HG03354 (cell line): ENCODE data around the gene RGS11.
"Not testable (repeated sequence)": the region's sequence is repeated elsewhere in the genome, so short reads cannot be mapped to it uniquely, and the experiment has no call there.

Experiments
- ATAC-seq: cut with Tn5 transposase; IDR thresholded peaks from one replicate; pipeline ENCODE4 v1.9.1; 2021; ENCODE audit warnings: mild to moderate bottlenecking; ENCODE audit not compliant: unreplicated experiment, poor library complexity, severe bottlenecking

RGS11 gene

DNA sequence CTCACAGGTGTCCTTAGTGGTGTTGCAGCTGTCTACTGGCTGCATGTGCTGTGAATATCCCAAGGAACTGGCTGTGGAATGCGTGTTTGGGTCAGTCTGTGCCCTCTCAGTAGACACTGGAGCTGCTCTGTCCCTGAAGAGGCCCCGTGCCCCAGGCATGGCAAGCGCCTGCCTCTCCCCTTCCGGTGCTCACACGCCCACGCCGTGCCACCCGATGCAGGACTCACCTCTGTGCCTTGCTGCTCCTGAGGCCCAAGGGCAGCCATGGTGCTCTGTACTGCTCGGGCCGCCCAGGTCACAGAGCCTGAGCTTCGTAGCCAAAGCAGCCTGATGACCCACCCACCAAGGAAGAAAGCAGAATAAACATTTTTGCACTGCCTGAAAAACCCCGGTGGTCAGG is 10.0 kb downstream of the RGS11 start:
- ATAC-seq: no peak

DNA sequence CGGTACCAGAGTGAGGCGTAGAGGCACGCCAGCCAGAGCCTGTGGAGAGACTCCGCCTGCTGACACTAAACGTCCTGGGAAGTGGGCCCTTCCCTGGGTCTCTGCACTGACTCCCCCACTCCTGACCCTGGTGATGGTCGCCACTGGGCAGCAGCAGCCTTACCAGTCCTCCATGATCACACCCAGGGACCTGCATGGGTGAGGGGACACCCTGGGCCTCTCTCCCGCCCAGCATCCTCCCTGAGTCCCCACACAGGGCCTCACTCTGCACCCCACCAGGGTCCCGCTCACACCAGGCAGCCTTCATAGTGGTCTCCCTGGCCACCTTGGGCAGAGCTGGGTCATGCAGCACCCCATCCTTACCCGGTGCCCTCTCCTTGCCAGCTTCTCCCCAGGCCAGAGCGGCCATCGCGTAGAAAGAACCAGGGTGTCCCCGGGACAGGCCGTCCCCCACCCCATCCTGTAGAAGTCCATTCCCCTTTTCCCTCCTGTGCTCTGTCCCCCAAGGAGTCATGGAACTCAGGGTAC is 10.7 kb downstream of the RGS11 start:
- ATAC-seq: no peak

- no peak for ATAC-seq
These were observed 11.2 kb downstream of the RGS11 start for GRCh38 chr16:264440-264951.

DNA sequence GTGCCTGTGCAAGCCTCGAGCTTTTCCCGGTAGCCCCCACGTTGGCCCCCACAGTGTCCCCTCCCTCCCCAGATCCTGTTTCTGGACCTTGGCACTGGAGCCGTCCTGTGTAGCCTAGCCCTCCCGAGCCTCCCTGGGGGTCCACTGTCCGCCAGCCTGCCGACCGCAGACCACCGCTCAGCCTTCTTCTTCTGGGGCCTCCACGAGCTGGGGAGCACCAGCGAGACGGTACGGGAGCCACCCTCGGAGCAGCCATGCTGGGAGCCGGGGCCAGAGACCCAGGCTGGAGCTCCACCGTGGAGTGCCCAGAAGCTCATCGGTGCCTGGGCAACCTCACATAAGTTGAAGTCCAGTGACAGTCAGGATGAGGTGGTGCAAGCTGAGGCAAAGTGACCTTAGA is 11.8 kb downstream of the RGS11 start:
- no peak for ATAC-seq

- no peak for ATAC-seq
These were observed 12.5 kb downstream of the RGS11 start for GRCh38 chr16:263182-263774.

DNA sequence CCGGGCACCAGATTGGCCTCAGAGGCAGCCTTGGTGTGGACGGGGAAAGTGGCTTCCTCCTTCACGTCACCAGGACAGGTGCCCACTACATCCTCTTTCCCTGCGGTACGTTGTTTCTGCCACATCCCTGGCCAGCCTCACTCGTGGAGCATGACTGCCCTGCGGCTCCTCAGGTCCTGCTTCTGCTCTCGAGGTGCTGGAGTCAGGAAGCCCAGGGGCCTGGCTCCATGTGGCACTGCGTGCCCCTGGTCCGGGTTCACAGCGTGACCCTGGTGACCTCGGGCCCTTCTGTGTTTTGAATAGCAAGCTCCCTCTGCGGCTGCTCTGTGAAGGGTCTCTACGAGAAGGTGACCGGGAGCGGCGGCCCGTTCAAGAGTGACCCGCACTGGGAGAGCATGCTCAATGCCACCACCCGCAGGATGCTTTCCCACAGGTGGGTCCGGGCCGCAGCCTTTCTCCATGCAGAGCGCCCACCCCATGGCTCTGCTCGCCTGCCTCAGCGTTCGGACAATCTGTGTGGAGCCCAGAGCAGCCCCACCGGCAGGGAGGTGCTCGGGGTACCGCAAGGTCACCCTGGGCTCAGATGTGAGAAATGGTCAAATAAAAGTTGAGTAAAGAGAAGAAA is 13.5 kb downstream of the RGS11 start:
- no peak for ATAC-seq

DNA sequence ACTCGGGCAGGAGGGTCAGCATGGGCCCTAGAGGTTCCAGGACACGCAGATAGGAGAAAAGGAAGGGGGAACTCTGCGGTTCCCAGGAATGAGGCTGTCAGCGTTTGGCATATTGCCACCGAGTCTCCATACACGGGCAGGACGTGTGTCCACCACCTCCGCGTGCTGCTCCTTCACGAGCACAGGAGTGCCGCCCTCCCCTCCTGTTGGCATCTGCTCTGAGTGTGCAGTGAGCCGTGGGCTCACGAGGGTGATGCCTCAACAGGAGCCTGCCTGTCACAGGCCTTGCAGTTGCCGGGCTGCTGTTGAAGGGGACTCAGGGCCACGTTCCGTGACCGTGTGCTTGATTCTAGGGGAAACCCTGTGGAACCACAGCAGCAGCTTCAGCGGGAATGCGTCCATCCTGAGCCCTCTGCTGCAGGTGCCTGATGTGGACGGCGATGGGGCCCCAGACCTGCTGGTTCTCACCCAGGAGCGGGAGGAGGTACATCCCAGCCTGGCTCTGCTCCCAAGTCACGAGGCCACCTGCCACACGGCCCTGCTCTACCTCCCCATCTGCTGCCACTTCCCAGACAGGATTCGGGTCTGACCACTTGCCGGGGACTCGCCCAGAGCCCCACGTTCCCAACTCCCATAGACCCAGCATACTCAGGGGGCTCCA is 14.6 kb downstream of the RGS11 start:
- no peak for ATAC-seq

DNA sequence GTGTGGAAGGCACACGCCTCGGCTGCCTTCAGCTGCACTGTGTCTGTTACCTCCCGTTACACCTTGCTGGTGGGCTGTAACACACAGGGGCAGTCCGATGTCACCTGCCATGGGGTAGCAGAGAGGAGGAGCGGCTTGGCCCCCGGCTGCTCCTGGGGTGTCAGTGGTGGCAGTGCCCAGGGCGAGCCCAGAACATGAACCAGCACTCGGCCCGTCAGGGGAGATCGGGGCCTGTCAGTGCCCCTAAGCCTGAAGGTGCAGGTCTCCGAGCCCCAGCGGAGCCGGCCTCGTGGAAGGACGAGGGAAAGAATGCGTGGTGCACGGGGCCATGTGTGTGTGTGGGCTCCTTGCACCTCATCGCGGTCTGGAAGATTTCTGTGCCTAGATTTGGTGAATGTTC is 15.4 kb downstream of the RGS11 start:
- no peak for ATAC-seq

DNA sequence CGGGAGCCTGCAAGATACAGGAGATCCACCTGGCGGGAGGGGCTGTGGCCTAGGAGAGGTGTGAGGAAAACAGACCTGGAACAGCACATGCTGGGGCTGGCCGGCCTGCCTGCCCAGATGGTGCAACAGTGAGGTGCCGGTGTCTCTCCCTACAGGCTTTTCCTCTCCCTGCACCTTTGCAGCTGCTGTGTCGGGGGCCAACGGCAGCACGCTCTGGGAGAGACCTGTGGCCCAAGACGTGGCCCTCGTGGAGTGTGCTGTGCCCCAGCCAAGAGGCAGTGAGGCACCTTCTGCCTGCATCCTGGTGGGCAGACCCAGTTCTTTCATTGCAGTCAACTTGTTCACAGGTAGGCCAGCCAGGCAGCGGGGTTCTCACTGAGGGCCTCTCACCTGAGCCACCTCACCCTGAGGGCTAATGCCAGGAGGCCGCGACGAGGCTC is 15.9 kb downstream of the RGS11 start:
- ATAC-seq: no peak

- ATAC-seq: no peak
These were observed 16.5 kb downstream of the RGS11 start for GRCh38 chr16:259226-259625.

- ATAC-seq: not testable (repeated sequence)
These were observed 17.7 kb downstream of the RGS11 start for GRCh38 chr16:258091-258490.

GRCh38 chr16:255183-255582 is 20.6 kb downstream of the RGS11 start:
- no peak for ATAC-seq

DNA sequence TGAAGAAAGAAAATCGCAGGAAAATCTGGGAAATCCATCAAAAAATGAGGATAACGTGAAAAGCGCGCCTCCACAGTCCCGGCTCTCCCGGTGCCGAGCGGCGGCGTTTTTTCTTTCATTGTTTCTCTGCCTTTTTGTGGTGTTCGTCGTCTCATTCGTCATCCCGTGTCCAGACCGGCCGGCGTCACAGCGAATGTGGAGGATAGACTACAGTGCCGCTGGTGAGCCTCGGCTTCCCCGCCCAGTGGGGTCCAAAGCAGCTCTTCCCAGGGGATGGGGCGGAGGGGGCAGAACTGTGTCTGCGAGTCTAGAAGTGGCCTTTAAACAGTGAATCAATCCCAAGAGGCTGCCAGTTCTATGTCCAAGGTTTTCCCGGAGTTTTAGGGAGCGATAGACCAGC is 21.3 kb downstream of the RGS11 start:
- ATAC-seq: no peak

DNA sequence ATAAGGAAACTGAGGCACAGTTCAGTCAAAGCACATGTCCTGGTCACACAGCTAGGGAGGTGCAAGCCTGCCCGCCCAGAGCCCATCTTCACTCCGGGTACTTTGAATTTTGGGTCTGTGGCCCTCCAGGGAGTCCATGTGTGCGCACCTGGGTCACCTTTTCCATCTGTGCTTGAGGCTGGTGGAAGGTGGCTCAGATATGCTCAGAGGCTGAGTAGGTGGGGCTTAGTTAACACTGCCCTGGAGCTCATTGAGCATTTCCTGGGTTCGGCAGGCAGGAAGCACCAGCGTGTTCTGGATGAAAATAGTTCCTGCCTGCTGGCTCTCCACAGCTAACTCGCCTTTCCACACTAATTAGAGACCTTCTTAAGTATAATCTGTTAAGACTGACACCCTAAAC is 21.9 kb downstream of the RGS11 start:
- no peak for ATAC-seq

GRCh38 chr16:252366-253337 is 23.1 kb downstream of the RGS11 start:
- ATAC-seq: no peak

- no peak for ATAC-seq
These were observed 26.3 kb downstream of the RGS11 start for GRCh38 chr16:249431-249830.

DNA sequence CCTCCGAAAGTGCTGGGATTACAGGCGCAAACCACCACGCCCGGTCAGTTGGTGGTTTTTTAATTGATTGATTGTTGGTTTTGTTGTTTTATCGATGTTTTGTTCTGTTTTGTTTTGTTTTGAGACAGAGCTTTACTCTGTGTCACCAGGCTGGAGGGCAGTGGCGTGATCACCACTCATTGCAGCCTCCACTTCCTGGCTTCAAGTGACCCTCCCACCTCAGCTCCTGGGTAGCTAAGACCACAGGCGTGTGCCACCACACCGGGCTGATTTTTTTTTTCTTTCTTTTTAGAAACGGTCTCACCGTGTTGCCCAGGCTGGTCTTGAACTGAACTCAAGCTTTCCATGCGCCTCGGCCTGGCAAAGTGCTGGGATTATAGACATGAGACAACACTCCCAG is 28.7 kb downstream of the RGS11 start:
- no peak for ATAC-seq

- no peak for ATAC-seq
These were observed 30.6 kb downstream of the RGS11 start for GRCh38 chr16:245105-245504.

DNA sequence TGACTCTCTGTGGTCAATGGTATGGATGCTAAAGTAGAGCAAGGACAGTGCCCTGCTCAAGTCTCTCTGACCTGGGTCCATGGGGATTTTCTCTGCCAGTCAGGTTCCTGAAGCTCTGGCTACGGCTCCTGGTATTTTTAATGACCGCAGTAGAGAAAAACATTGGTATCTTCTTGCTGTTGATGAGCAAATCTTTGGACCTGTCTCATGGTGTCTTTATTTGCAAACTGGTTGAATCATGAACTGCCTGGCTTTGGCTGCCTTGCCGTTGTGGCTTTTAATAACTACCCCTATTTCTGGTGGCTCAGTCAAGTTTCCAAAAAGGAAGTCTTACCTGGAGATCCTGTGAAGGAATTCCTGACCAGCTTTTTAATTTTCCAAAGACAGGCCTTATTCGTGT is 32.4 kb downstream of the RGS11 start:
- ATAC-seq: no peak

GRCh38 chr16:242281-242680 is 33.5 kb downstream of the RGS11 start:
- no peak for ATAC-seq
